ENCODE measurements around the gene MYL5. TPM values are rescaled to one million over a fixed set of nuclear protein-coding genes. Genes with fewer than 3 reads are reported as not detected.

The MYL5 gene
- total RNA-seq, 6 experiments from 2014 or later, result 14.2 to 23.0 (median 18.8) TPM

GRCh38 chr4:649293-649625 is 25.1 kb upstream of the MYL5 start:
- no peaks in the 10 kb centered on the region for H3K4me1 Mint-ChIP-seq (ENCODE audit: low read depth)
- H3K27ac Mint-ChIP-seq, result no peak overlapping the region
- no peak for DNase-seq
- H3K27me3 Mint-ChIP-seq (ENCODE audit: insufficient read depth), result peaks cover 1% of the 10 kb centered on the region
- no peak overlapping the region for H3K4me3 Mint-ChIP-seq
- peaks cover 32% of the 10 kb centered on the region for H3K9me3 Mint-ChIP-seq
- peaks cover 4% of the 10 kb centered on the region; the same call in 1 of the 2 replicates for H3K36me3 Mint-ChIP-seq (ENCODE audit: low read depth)
- TF ChIP-seq CTCF (IDR thresholded peaks at IDR 0.05), result no peak

GRCh38 chr4:649751-650310 is 24.5 kb upstream of the MYL5 start:
- Mint-ChIP-seq H3K9me3 (peaks cover 31% of the 10 kb centered on the region), H3K27ac (no peak overlapping the region), H3K36me3 (ENCODE audit: low read depth) (peaks cover 4% of the 10 kb centered on the region; the same call in 1 of the 2 replicates), H3K27me3 (ENCODE audit: insufficient read depth) (peaks cover 1% of the 10 kb centered on the region), H3K4me3 (no peak overlapping the region), H3K4me1 (ENCODE audit: low read depth) (no peaks in the 10 kb centered on the region)
- no peak for TF ChIP-seq CTCF (IDR thresholded peaks at IDR 0.05)
- no peak for DNase-seq

- Mint-ChIP-seq H3K36me3 (ENCODE audit: low read depth) (peaks cover 4% of the 10 kb centered on the region; the same call in 1 of the 2 replicates), H3K27ac (no peak overlapping the region), H3K9me3 (peaks cover 30% of the 10 kb centered on the region), H3K4me1 (ENCODE audit: low read depth) (no peaks in the 10 kb centered on the region), H3K27me3 (ENCODE audit: insufficient read depth) (peaks cover 1% of the 10 kb centered on the region), H3K4me3 (no peak overlapping the region)
- DNase-seq, result no peak
- TF ChIP-seq CTCF (IDR thresholded peaks at IDR 0.05), result no peak
Observed at GRCh38 chr4:650461-650860, 23.9 kb upstream of the MYL5 start.

- Mint-ChIP-seq H3K36me3 (ENCODE audit: low read depth) (peaks cover 4% of the 10 kb centered on the region; the same call in 1 of the 2 replicates), H3K27ac (no peak overlapping the region), H3K27me3 (ENCODE audit: insufficient read depth) (peaks cover under 1% of the 10 kb centered on the region), H3K4me1 (ENCODE audit: low read depth) (no peaks in the 10 kb centered on the region), H3K9me3 (peaks cover 36% of the 10 kb centered on the region), H3K4me3 (no peak overlapping the region)
- no peak for DNase-seq
- TF ChIP-seq CTCF (IDR thresholded peaks at IDR 0.05), result no peak
Observed at GRCh38 chr4:650951-651883, 23.1 kb upstream of the MYL5 start.

- no peaks in the 10 kb centered on the region; the same call in none of the 2 replicates for H3K27me3 Mint-ChIP-seq (ENCODE audit: insufficient read depth)
- H3K4me1 Mint-ChIP-seq (ENCODE audit: low read depth), result no peaks in the 10 kb centered on the region
- no peak overlapping the region for H3K27ac Mint-ChIP-seq
- DNase-seq, result no peak
- H3K4me3 Mint-ChIP-seq, result no peak overlapping the region
- H3K9me3 Mint-ChIP-seq, result peaks cover 34% of the 10 kb centered on the region
- no peak for TF ChIP-seq CTCF (IDR thresholded peaks at IDR 0.05)
- peaks cover 7% of the 10 kb centered on the region; the same call in 1 of the 2 replicates for H3K36me3 Mint-ChIP-seq (ENCODE audit: low read depth)
Observed at GRCh38 chr4:651884-652642, 22.3 kb upstream of the MYL5 start.
